Osteoblast (primary cell): ENCODE data around the gene TAS1R1. TPM values are rescaled to one million over a fixed set of nuclear protein-coding genes. Genes with fewer than 3 reads are reported as not detected.

ENCODE experiments used
- DNase-seq: peaks from one replicate; pipeline ENCODE4 v3.0.0; 2011; ENCODE audit warnings: low spot score, mixed read lengths; ENCODE audit not compliant: insufficient read length; ENCODE audit errors: missing footprints
- H2AFZ ChIP-seq: 2 replicates; pipeline ENCODE4 v1.6.0; 2011; ENCODE audit warnings: mild to moderate bottlenecking, low read length
- H3K27ac ChIP-seq: 2 replicates; pipeline ENCODE4 v1.5.1; 2011; ENCODE audit warnings: mild to moderate bottlenecking, low read depth, low read length, moderate library complexity
- H3K27me3 ChIP-seq: 2 replicates; pipeline ENCODE4 v1.6.0; 2012; ENCODE audit warnings: mild to moderate bottlenecking, control low read depth, inconsistent platforms, low read length, moderate library complexity; ENCODE audit not compliant: insufficient read depth
- H3K36me3 ChIP-seq: 2 replicates; pipeline ENCODE4 v1.5.1; 2011; ENCODE audit warnings: mild to moderate bottlenecking, low read length, control low read depth, moderate library complexity; ENCODE audit not compliant: insufficient read depth
- H3K4me1 ChIP-seq: 2 replicates; pipeline ENCODE4 v1.5.1; 2011; ENCODE audit warnings: mild to moderate bottlenecking, low read length, control low read depth, moderate library complexity; ENCODE audit not compliant: insufficient read depth
- H3K4me2 ChIP-seq: 2 replicates; pipeline ENCODE4 v1.6.0; 2011; ENCODE audit warnings: mild to moderate bottlenecking, low read length; ENCODE audit not compliant: insufficient read depth
- H3K4me3 ChIP-seq: fragments of 200-600 bp; sonication (generic); 3 replicates; pipeline ENCODE4 v1.5.1; 2012; ENCODE audit warnings: mild to moderate bottlenecking, low read length, inconsistent platforms; ENCODE audit not compliant: insufficient read depth
- H3K79me2 ChIP-seq: 2 replicates; pipeline ENCODE4 v1.6.0; 2012; ENCODE audit warnings: mild to moderate bottlenecking, low read length, control low read depth, inconsistent platforms; ENCODE audit not compliant: insufficient read depth
- H3K9me3 ChIP-seq: 2 replicates; pipeline ENCODE4 v1.5.1; 2011; ENCODE audit warnings: low read depth, low read length, control low read depth
- H4K20me1 ChIP-seq: 2 replicates; pipeline ENCODE4 v1.6.0; 2012; ENCODE audit warnings: mild to moderate bottlenecking, low read length, control low read depth; ENCODE audit not compliant: insufficient read depth
- CTCF ChIP-seq: IDR thresholded peaks from 2 replicates; pipeline ENCODE4 v1.5.1; 2011; ENCODE audit warnings: mild to moderate bottlenecking, low read depth, low read length, moderate library complexity; ENCODE audit errors: extremely low read depth
- total RNA-seq: library from RNA; depleted of rRNA; stranded (reverse); fragments of >200 nt; gene quantifications from 2 replicates; pipeline ENCODE4 v1.2.3, GENCODE V29; 2012

TAS1R1 gene
- total RNA-seq, 1 donor, result under 0.01 TPM

DNA sequence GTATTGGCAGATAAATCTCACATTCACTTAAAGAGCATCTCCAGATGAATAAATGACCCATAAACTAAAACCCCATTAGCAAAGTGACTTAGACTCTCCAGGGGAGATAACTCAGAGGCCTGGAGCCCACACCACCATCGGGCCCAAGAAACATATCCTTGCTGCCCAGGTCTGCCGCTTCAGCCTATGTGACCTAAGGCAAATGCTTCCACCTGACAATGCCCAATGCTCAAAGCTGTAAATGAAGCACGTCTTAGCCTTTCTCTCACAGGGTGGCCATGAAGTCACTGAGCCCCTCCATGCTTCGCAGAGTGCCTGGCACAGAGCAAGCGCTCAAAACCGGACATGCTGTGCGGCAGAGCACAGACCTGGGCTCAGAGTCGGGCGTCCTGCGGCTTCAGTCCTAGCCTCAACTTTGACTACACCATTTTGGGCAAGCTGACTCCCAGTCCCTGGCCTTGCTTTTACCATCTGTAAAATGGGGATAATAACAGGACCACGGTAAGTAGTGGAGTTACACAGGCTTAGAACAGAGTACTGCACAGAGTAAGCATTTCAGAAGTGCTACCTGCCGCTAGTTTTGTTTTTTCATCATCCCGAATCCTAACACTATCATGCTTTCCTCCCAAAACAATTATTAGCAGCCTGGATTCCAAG is 24.5 kb upstream of the TAS1R1 start:
- Histone ChIP-seq H3K9me3 (no peaks in the 10 kb centered on the region), H3K4me3 (no peak overlapping the region), H3K27me3 (no peaks in the 10 kb centered on the region), H4K20me1 (peaks cover 3% of the 10 kb centered on the region), H3K79me2 (peaks cover 3% of the 10 kb centered on the region), H3K36me3 (peaks cover 71% of the 10 kb centered on the region), H3K27ac (no peak overlapping the region), H3K4me2 (no peak overlapping the region), H2AFZ (no peak overlapping the region), H3K4me1 (no peaks in the 10 kb centered on the region)
- DNase-seq, result peak; percentile 47
- TF ChIP-seq CTCF, result no peak

DNA sequence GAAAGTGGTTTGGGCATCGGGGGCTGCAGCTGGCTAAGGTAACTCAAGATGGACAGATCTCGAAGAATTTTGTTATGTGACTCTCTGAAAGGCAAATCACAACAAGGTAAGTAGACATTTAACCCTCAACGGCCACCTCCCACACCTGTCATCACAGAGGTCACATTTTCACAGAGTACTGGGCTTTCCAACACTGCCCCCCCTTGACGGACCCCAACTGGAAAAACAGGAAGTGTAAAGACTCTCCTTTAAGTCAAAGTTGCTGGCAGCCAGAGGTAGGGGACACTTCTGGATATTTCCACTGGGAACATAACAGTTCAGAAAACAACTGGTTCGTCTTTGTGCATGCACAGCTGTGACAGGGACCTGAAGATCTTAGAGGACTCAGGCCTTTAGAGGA is 23.1 kb upstream of the TAS1R1 start:
- no peaks in the 10 kb centered on the region for H3K27me3 ChIP-seq
- no peak for TF ChIP-seq CTCF
- DNase-seq, result no peak
- no peaks in the 10 kb centered on the region for H3K4me1 ChIP-seq
- H2AFZ ChIP-seq, result no peak overlapping the region
- H3K9me3 ChIP-seq, result no peaks in the 10 kb centered on the region
- peaks cover 60% of the 10 kb centered on the region for H3K36me3 ChIP-seq
- no peak overlapping the region for H3K4me2 ChIP-seq
- peaks cover 3% of the 10 kb centered on the region for H4K20me1 ChIP-seq
- peaks cover 6% of the 10 kb centered on the region for H3K79me2 ChIP-seq
- no peak overlapping the region for H3K27ac ChIP-seq
- H3K4me3 ChIP-seq, result no peak overlapping the region

DNA sequence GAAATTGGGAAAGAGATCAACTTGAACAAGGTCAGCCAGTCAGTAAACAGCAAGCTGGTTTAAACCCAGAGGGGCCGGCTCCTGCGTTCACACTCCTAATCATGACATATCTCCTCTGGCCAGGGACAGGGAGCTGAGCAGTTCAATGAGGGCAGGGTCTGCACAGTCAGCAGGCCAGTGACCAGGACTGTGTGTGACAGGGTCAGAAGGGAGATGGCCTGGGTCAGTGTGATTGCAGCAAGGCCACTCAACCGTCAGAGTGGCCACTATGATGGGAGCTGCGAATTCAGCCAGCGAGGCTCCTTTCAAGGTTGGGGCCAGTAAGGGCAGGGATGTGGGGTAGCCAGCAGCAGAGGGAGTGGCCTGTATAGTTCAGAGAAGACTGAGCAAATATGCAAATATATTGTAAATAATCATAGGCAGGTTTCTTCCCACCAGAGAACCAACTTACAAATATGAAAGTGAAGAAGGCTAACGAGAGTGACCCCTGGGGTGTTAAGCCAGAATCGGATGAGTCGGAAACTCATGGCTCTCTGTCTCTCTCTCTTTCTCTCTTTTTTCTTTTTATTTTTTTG is 20.8 kb upstream of the TAS1R1 start:
- H2AFZ ChIP-seq, result no peak overlapping the region
- H4K20me1 ChIP-seq, result peaks cover 7% of the 10 kb centered on the region
- no peak overlapping the region for H3K4me2 ChIP-seq
- peaks cover 45% of the 10 kb centered on the region for H3K36me3 ChIP-seq
- no peak overlapping the region for H3K27ac ChIP-seq
- peaks cover 4% of the 10 kb centered on the region for H3K4me1 ChIP-seq
- peaks cover 8% of the 10 kb centered on the region for H3K79me2 ChIP-seq
- peak; percentile 43 for DNase-seq
- H3K9me3 ChIP-seq, result no peaks in the 10 kb centered on the region
- TF ChIP-seq CTCF, result no peak
- H3K27me3 ChIP-seq, result no peaks in the 10 kb centered on the region
- no peak overlapping the region for H3K4me3 ChIP-seq

- Histone ChIP-seq H3K27me3 (no peaks in the 10 kb centered on the region), H3K4me1 (peaks cover 7% of the 10 kb centered on the region), H3K9me3 (no peaks in the 10 kb centered on the region), H3K4me2 (no peak overlapping the region), H3K4me3 (no peak overlapping the region), H3K36me3 (peaks cover 45% of the 10 kb centered on the region), H4K20me1 (peaks cover 7% of the 10 kb centered on the region), H3K79me2 (peaks cover 8% of the 10 kb centered on the region), H3K27ac (no peak overlapping the region), H2AFZ (no peak overlapping the region)
- TF ChIP-seq CTCF, result no peak
- no peak for DNase-seq
Measured at GRCh38 chr1:6535214-6535613, 19.9 kb upstream of the TAS1R1 start.
